ENCODE results near the gene FES.
"Not testable (repeated sequence)": the region's sequence is repeated elsewhere in the genome, so short reads cannot be mapped to it uniquely, and the experiment has no call there.

The FES gene

GRCh38 chr15:90910441-90911301 lies 26.4 kb downstream of the FES start:
- DNase-seq (ENCODE audit: low read depth): no peak

GRCh38 chr15:90911302-90911623 lies 27.0 kb downstream of the FES start:
- DNase-seq (ENCODE audit: low read depth): no peak

- no peak for DNase-seq (ENCODE audit: low read depth)
Observed at GRCh38 chr15:90911906-90912769, 27.8 kb downstream of the FES start.

- no peak for DNase-seq (ENCODE audit: low read depth)
Observed at GRCh38 chr15:90912770-90913075, 28.4 kb downstream of the FES start.

- no peak for DNase-seq (ENCODE audit: low read depth)
Observed at GRCh38 chr15:90913398-90913944, 29.2 kb downstream of the FES start.

GRCh38 chr15:90914305-90915080 lies 30.2 kb downstream of the FES start:
- DNase-seq (ENCODE audit: low read depth): no peak

- DNase-seq (ENCODE audit: low read depth): no peak
Observed at GRCh38 chr15:90915216-90915807, 31.0 kb downstream of the FES start.

GRCh38 chr15:90915808-90916440 lies 31.6 kb downstream of the FES start:
- DNase-seq (ENCODE audit: low read depth): no peak

GRCh38 chr15:90916461-90916860 lies 32.2 kb downstream of the FES start:
- no peak for DNase-seq (ENCODE audit: low read depth)

GRCh38 chr15:90917569-90917968 lies 33.3 kb downstream of the FES start:
- no peak for DNase-seq (ENCODE audit: low read depth)

GRCh38 chr15:90918034-90918788 lies 33.9 kb downstream of the FES start:
- no peak for DNase-seq (ENCODE audit: low read depth)

- no peak for DNase-seq (ENCODE audit: low read depth)
Observed at GRCh38 chr15:90918835-90919234, 34.5 kb downstream of the FES start.

- DNase-seq (ENCODE audit: low read depth): no peak
Observed at GRCh38 chr15:90921887-90922286, 37.6 kb downstream of the FES start.

GRCh38 chr15:90922712-90923322 lies 38.5 kb downstream of the FES start:
- not testable (repeated sequence) for DNase-seq (ENCODE audit: low read depth)

- DNase-seq (ENCODE audit: low read depth): no peak
Observed at GRCh38 chr15:90924375-90924774, 40.1 kb downstream of the FES start.

GRCh38 chr15:90926766-90927165 lies 42.5 kb downstream of the FES start:
- not testable (repeated sequence) for DNase-seq (ENCODE audit: low read depth)

- DNase-seq (ENCODE audit: low read depth): not testable (repeated sequence)
Observed at GRCh38 chr15:90928106-90928505, 43.8 kb downstream of the FES start.

GRCh38 chr15:90929246-90930019 lies 45.1 kb downstream of the FES start:
- no peak for DNase-seq (ENCODE audit: low read depth)

- no peak for DNase-seq (ENCODE audit: low read depth)
Observed at GRCh38 chr15:90930861-90931574, 46.7 kb downstream of the FES start.

All from stimulated activated CD8-positive, alpha-beta memory T cell treated with anti-CD3 and anti-CD28 coated beads, Interleukin-4, amount 100 ng/mL, for 24 hours (primary cell).